Chondrocyte (in vitro differentiated cells): ENCODE measurements around the gene CETP. TPM values are rescaled to one million over a fixed set of nuclear protein-coding genes. Genes with fewer than 3 reads are reported as not detected.
"Not testable (repeated sequence)": the region's sequence is repeated elsewhere in the genome, so short reads cannot be mapped to it uniquely, and the experiment has no call there.

Experiments
- DNase-seq: peaks from one replicate; pipeline ENCODE4 v3.0.0; 2021; ENCODE audit warnings: mixed read lengths, low spot score
- H3K27ac Mint-ChIP-seq: one replicate; pipeline ENCODE4 v1.8.0; 2021; ENCODE audit warnings: mild to moderate bottlenecking, moderate library complexity, mixed read lengths; ENCODE audit not compliant: unreplicated experiment
- H3K27me3 Mint-ChIP-seq: 2 replicates; pipeline ENCODE4 v1.8.0; 2021; ENCODE audit warnings: low read depth, mixed read lengths
- H3K36me3 Mint-ChIP-seq: 2 replicates; pipeline ENCODE4 v1.8.0; 2021; ENCODE audit warnings: low read depth, mixed read lengths
- H3K4me1 Mint-ChIP-seq: 2 replicates; pipeline ENCODE4 v1.8.0; 2021; ENCODE audit warnings: low read depth, mild to moderate bottlenecking, mixed read lengths
- H3K4me3 Mint-ChIP-seq: one replicate; pipeline ENCODE4 v1.8.0; 2021; ENCODE audit warnings: mild to moderate bottlenecking, moderate library complexity, mixed read lengths; ENCODE audit not compliant: unreplicated experiment
- H3K9me3 Mint-ChIP-seq: 2 replicates; pipeline ENCODE4 v1.8.0; 2021; ENCODE audit warnings: low read depth, mixed read lengths
- total RNA-seq: library from RNA; stranded (reverse); gene quantifications from 3 replicates; pipeline ENCODE4 v1.2.1, GENCODE V29; 2021
- TF ChIP-seq, protein P1 (sequence below): fragments of 200-600 bp; sonication (generic); IDR thresholded peaks from 2 replicates; pipeline ENCODE4 v1.5.0; 2021; ENCODE audit warnings: antibody characterized with exemption, mild to moderate bottlenecking, moderate library complexity

Gene CETP
- total RNA-seq, 1 donor from 2014 or later = not detected

DNA sequence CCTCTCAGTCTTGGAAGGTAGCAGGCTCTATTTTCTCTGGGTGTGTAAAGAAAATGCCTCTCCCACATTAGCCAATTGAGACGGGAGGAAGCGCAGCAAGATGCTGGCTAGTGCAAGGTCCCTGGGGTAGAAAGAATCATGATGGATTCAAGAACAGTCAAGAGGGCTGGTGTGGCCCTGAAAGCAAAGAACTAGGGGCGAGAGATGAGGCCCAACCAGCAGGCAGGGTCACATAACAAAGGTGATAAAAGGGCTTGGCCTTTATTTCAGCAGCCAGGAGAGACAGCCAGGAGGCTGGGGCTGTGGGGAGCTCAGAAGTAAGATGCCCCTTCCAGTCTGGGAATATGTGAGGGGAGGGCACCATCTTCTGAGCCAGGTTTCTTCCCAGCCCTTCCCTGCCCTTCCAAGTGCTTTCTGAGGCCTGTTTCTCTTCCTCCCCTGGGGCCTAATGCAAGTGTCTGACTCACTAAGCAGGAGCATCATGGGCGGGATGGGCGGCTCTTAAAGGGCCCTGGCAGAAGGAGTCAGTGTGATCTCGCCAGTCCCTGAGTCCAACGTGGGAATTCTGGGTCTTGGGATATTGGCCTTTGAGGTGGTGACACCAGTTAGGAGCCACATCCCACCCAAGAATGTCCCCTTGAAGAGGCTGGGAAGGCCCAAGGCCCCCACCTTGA lies 23.7 kb downstream of the CETP start:
- no peaks in the 10 kb centered on the region for H3K27me3 Mint-ChIP-seq
- H3K27ac Mint-ChIP-seq = peak overlapping the region; percentile 83
- H3K4me1 Mint-ChIP-seq = peaks cover 31% of the 10 kb centered on the region
- TF ChIP-seq, protein P1, sequence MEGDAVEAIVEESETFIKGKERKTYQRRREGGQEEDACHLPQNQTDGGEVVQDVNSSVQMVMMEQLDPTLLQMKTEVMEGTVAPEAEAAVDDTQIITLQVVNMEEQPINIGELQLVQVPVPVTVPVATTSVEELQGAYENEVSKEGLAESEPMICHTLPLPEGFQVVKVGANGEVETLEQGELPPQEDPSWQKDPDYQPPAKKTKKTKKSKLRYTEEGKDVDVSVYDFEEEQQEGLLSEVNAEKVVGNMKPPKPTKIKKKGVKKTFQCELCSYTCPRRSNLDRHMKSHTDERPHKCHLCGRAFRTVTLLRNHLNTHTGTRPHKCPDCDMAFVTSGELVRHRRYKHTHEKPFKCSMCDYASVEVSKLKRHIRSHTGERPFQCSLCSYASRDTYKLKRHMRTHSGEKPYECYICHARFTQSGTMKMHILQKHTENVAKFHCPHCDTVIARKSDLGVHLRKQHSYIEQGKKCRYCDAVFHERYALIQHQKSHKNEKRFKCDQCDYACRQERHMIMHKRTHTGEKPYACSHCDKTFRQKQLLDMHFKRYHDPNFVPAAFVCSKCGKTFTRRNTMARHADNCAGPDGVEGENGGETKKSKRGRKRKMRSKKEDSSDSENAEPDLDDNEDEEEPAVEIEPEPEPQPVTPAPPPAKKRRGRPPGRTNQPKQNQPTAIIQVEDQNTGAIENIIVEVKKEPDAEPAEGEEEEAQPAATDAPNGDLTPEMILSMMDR = no peak
- DNase-seq = peak; percentile 89
- H3K4me3 Mint-ChIP-seq = no peak overlapping the region
- no peaks in the 10 kb centered on the region for H3K9me3 Mint-ChIP-seq
- H3K36me3 Mint-ChIP-seq = no peaks in the 10 kb centered on the region

DNA sequence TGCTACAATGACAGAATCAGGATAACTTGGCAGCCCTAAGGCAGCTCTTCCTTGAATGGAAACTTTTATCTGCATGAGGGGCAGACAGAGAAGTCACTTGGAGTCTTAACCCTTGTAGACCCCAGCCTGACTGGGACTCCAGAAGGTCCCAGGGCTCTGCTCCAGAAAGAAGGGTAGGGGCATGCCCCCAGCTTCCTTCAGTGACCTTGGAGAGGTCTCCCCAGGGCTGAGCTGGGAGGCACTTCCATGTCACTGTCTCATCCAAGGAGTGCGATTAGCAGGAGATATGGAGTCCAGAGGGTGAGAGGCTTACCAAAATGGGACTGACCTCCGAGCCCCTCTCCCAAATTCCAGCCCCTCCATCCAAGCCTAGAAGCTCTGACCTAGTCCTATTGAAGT lies 24.2 kb downstream of the CETP start:
- TF ChIP-seq, protein P1 = no peak
- Mint-ChIP-seq H3K27ac (no peak overlapping the region), H3K4me1 (peaks cover 31% of the 10 kb centered on the region), H3K27me3 (no peaks in the 10 kb centered on the region), H3K4me3 (no peak overlapping the region), H3K36me3 (no peaks in the 10 kb centered on the region), H3K9me3 (no peaks in the 10 kb centered on the region)
- DNase-seq = peak; percentile 44

DNA sequence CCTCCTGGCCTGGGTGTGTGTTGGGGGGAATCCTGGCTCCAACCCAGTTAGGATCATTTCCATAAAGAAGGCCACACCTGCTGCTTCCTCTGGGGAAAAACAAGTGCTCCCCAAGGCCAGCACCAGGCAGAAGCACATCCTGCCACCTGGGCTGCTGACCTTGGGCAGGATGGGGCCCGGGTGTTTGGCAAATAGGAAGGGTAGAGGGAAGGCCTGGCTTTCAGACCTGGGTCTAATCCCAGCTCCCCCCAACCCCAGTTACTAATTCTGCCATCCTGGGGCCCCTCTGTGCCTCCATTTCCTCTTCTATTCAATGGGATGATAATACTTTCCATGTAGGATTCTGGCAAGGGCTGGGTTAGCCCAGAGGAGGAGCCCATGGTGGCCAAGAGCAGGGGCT lies 24.6 kb downstream of the CETP start:
- no peak overlapping the region for H3K4me3 Mint-ChIP-seq
- peak; percentile 26 for DNase-seq
- H3K9me3 Mint-ChIP-seq = no peaks in the 10 kb centered on the region
- no peak overlapping the region for H3K27ac Mint-ChIP-seq
- H3K4me1 Mint-ChIP-seq = peaks cover 31% of the 10 kb centered on the region
- no peaks in the 10 kb centered on the region for H3K36me3 Mint-ChIP-seq
- TF ChIP-seq, protein P1 = no peak
- H3K27me3 Mint-ChIP-seq = no peaks in the 10 kb centered on the region

DNA sequence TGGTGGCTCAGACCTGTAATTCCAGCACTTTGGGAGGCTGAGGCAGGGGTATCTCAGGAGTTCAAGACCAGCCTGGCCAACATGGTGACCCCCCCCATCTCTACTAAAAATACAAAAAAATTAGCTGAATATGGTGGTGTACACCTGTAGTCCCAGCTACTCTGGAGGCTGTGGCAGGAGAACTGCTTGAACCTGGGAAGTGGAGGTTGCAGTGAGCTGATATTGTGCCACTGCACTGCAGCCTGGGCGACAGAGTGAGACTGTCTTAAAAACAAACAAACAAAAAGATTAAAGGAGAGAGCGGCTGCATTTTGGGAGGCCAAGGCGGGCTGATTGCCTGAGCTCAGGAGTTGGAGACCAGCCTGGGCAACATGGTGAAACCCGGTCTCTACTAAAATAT lies 25.2 kb downstream of the CETP start:
- not testable (repeated sequence) for H3K27me3 Mint-ChIP-seq, H3K36me3 Mint-ChIP-seq, H3K27ac Mint-ChIP-seq, H3K4me3 Mint-ChIP-seq, H3K9me3 Mint-ChIP-seq, DNase-seq
- peaks cover 31% of the 10 kb centered on the region for H3K4me1 Mint-ChIP-seq

DNA sequence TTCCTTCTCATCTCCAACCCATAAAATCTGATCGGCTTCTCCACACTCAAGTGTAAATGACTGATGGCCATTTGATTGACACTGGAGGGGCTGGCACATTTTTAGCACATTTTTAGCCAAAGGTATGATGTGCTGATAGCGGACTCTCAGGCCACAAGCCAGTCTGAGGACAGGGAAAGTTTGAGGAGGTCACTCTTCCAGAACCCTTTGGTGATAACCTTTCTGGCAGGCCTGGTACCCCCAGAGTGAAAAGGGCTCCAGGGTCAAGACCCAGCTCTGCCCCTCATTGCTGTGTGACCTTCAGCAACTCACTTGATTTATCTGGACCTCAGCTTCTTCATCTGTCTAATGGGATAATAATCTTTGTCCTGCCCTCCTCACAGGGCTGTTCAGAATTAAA lies 25.9 kb downstream of the CETP start:
- Mint-ChIP-seq H3K4me1 (peaks cover 31% of the 10 kb centered on the region), H3K9me3 (no peaks in the 10 kb centered on the region), H3K4me3 (no peak overlapping the region), H3K27ac (no peak overlapping the region), H3K27me3 (no peaks in the 10 kb centered on the region), H3K36me3 (no peaks in the 10 kb centered on the region)
- peak; percentile 11 for DNase-seq
- TF ChIP-seq, protein P1 = no peak
